ENCODE data around the gene MDFI.

DNA sequence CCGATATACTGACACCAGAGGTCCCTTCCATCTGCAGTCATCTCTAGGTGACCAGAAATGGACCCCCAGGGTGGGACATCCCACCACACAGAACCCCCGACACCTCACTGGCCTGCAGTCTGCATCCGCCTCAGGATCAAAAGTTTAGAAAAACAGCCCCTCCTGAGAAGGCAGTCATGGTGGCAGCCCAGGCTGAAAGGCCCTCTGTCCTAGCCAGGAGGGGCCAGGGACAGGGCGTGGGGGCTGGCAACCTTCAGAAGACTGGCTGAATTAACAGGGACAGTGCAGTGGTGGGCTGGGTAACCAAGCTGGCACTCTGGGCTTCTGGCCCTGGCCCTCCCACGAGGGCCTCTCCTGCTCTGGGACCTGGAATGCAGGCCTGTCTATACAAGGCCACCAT, 34.3 kb upstream of the MDFI start:
- TF ChIP-seq, protein P1, sequence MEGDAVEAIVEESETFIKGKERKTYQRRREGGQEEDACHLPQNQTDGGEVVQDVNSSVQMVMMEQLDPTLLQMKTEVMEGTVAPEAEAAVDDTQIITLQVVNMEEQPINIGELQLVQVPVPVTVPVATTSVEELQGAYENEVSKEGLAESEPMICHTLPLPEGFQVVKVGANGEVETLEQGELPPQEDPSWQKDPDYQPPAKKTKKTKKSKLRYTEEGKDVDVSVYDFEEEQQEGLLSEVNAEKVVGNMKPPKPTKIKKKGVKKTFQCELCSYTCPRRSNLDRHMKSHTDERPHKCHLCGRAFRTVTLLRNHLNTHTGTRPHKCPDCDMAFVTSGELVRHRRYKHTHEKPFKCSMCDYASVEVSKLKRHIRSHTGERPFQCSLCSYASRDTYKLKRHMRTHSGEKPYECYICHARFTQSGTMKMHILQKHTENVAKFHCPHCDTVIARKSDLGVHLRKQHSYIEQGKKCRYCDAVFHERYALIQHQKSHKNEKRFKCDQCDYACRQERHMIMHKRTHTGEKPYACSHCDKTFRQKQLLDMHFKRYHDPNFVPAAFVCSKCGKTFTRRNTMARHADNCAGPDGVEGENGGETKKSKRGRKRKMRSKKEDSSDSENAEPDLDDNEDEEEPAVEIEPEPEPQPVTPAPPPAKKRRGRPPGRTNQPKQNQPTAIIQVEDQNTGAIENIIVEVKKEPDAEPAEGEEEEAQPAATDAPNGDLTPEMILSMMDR (IDR thresholded peaks at IDR 0.05 in 4 of 5, conservative IDR thresholded peaks at IDR 0.05 in 1 of 5), result no peak
- no peak for TF ChIP-seq POLR2A (IDR thresholded peaks at IDR 0.05)
